ENCODE results near the gene COX14. TPM values are rescaled to one million over a fixed set of nuclear protein-coding genes. Genes with fewer than 3 reads are reported as not detected.

COX14 gene
- total RNA-seq, 1 experiment from 2014 or later: 41.0 TPM

- TF ChIP-seq SRF (IDR thresholded peaks at IDR 0.05; ENCODE audit: low read depth): no peak
- TF ChIP-seq CBX3 (IDR thresholded peaks at IDR 0.05; ENCODE audit: low read depth): no peak
- TF ChIP-seq EZH2phosphoT487 (IDR thresholded peaks at IDR 0.05; ENCODE audit: borderline replicate concordance): no peak
- H3K4me2 ChIP-seq (ENCODE audit: low read length): no peak overlapping the region
- POLR2A ChIA-PET: no interaction called here
- ATAC-seq (no peak), DNase-seq (ENCODE audit: low read depth, low spot score) (no peak)
- H3K9ac ChIP-seq (ENCODE audit: low read length): no peak overlapping the region
- no peaks in the 10 kb centered on the region for H3K9me3 ChIP-seq (ENCODE audit: control insufficient read depth in 1 of 2, insufficient read depth in 1 of 2, low read depth in 1 of 2, low read length in 2 of 2)
- peaks cover 59% of the 10 kb centered on the region for H3K79me2 ChIP-seq (ENCODE audit: insufficient read depth, low read length)
- RAD21 ChIA-PET (ENCODE audit: low non-redundant PET in 1 of 2, low total read pairs in 2 of 2, uncharacterized antibody in 2 of 2, unreplicated experiment in 2 of 2): no interaction called here
- CTCF ChIA-PET: no interaction called here
- no peak overlapping the region for H2AFZ ChIP-seq (ENCODE audit: low read depth, low read length, poor library complexity, severe bottlenecking)
- peaks cover 0 to 10% of the 10 kb centered on the region in 2 experiments; a peak in 2 of 4 replicates for H3K36me3 ChIP-seq (ENCODE audit: control insufficient read depth in 1 of 2, insufficient read depth in 2 of 2, low read length in 2 of 2)
- no peaks in the 10 kb centered on the region for H3K27me3 ChIP-seq (ENCODE audit: insufficient read depth, low read length)
- H3K4me3 ChIP-seq (replicated peaks in 1 of 2; ENCODE audit: low read depth in 1 of 2, low read length in 2 of 2): no peak overlapping the region
- BruUV-seq (replicated peaks): no TSS peak
- H3K9me2 ChIP-seq (ENCODE audit: insufficient read depth): no peaks in the 10 kb centered on the region
- intact Hi-C loops (cut with micrococcal nuclease): no loop called here
- H3K27ac ChIP-seq (ENCODE audit: low read depth, low read length): no peak overlapping the region
- no peaks in the 10 kb centered on the region for H4K20me1 ChIP-seq (ENCODE audit: insufficient read depth)
- peaks cover 4 to 5% of the 10 kb centered on the region in 2 experiments; a peak in 3 of 4 replicates for H3K4me1 ChIP-seq (ENCODE audit: control insufficient read depth in 1 of 2, insufficient read depth in 2 of 2, low read length in 2 of 2)
Measured at GRCh38 chr12:50117057-50117622, 5.1 kb downstream of the COX14 start.

GRCh38 chr12:50119387-50119786, 7.4 kb downstream of the COX14 start:
- POLR2A ChIA-PET: no interaction called here
- ATAC-seq: peak; percentile 42; the same call in 1 of the 2 replicates
- no peak overlapping the region for H3K4me2 ChIP-seq (ENCODE audit: low read length)

More at GRCh38 chr12:50119387-50119786, 7.4 kb downstream of the COX14 start:
- RAD21 ChIA-PET (ENCODE audit: low non-redundant PET in 1 of 2, low total read pairs in 2 of 2, uncharacterized antibody in 2 of 2, unreplicated experiment in 2 of 2): no interaction called here
- H3K79me2 ChIP-seq (ENCODE audit: insufficient read depth, low read length): peaks cover 38% of the 10 kb centered on the region
- no peak overlapping the region for H3K27ac ChIP-seq (ENCODE audit: low read depth, low read length)
- no TSS peak for BruUV-seq (replicated peaks)
- no peaks in the 10 kb centered on the region for H3K9me2 ChIP-seq (ENCODE audit: insufficient read depth)
- H3K36me3 ChIP-seq (ENCODE audit: control insufficient read depth in 1 of 2, insufficient read depth in 2 of 2, low read length in 2 of 2): peaks cover 0 to 13% of the 10 kb centered on the region in 2 experiments; a peak in 2 of 4 replicates
- no peak for DNase-seq (ENCODE audit: low read depth, low spot score)
- TF ChIP-seq CBX3 (IDR thresholded peaks at IDR 0.05; ENCODE audit: low read depth) (no peak), POLR2AphosphoS5 (IDR thresholded peaks at IDR 0.05; ENCODE audit: low read depth, low read length) (no peak), SIN3A (IDR thresholded peaks at IDR 0.05; ENCODE audit: low read depth) (no peak), MAX (IDR thresholded peaks at IDR 0.05) (no peak), EZH2 (IDR thresholded peaks at IDR 0.05) (no peak), CEBPB (IDR thresholded peaks at IDR 0.05; ENCODE audit: low read depth) (no peak), JUND (IDR thresholded peaks at IDR 0.05) (no peak), ZBTB33 (IDR thresholded peaks at IDR 0.05; ENCODE audit: extremely low read depth, insufficient replicate concordance, low read length) (no peak), ATF3 (IDR thresholded peaks at IDR 0.05) (no peak), EZH2phosphoT487 (IDR thresholded peaks at IDR 0.05; ENCODE audit: borderline replicate concordance) (no peak), RAD21 (IDR thresholded peaks at IDR 0.05; ENCODE audit: low read depth) (no peak), YY1 (IDR thresholded peaks at IDR 0.05; ENCODE audit: extremely low read depth, insufficient replicate concordance, low read depth, low read length) (no peak), SRF (IDR thresholded peaks at IDR 0.05; ENCODE audit: low read depth) (no peak), FOSL1 (IDR thresholded peaks at IDR 0.05; ENCODE audit: low read depth) (no peak), ZFX (IDR thresholded peaks at IDR 0.05) (no peak), ELF1 (IDR thresholded peaks at IDR 0.05; ENCODE audit: borderline replicate concordance, low read depth) (no peak), POLR2A (IDR thresholded peaks at IDR 0.05; ENCODE audit: borderline replicate concordance, extremely low read depth, insufficient read depth, insufficient read length) (no peak)
- H2AFZ ChIP-seq (ENCODE audit: low read depth, low read length, poor library complexity, severe bottlenecking): no peak overlapping the region
- H3K4me1 ChIP-seq (ENCODE audit: control insufficient read depth in 1 of 2, insufficient read depth in 2 of 2, low read length in 2 of 2): no peaks in the 10 kb centered on the region
- no peak overlapping the region for H3K9ac ChIP-seq (ENCODE audit: low read length)
- CTCF ChIA-PET: no interaction called here
- no peaks in the 10 kb centered on the region for H3K9me3 ChIP-seq (ENCODE audit: control insufficient read depth in 1 of 2, insufficient read depth in 1 of 2, low read depth in 1 of 2, low read length in 2 of 2)
- intact Hi-C loops (cut with micrococcal nuclease): no loop called here
- no peak overlapping the region for H3K4me3 ChIP-seq (replicated peaks in 1 of 2; ENCODE audit: low read depth in 1 of 2, low read length in 2 of 2)
- H3K27me3 ChIP-seq (ENCODE audit: insufficient read depth, low read length): no peaks in the 10 kb centered on the region
- no peaks in the 10 kb centered on the region for H4K20me1 ChIP-seq (ENCODE audit: insufficient read depth)

All from HCT116 (cell line).